ENCODE measurements around the gene KRTAP5-2. TPM values are rescaled to one million over a fixed set of nuclear protein-coding genes. Genes with fewer than 3 reads are reported as not detected.
"Not testable (repeated sequence)": the region's sequence is repeated elsewhere in the genome, so short reads cannot be mapped to it uniquely, and the experiment has no call there.

The KRTAP5-2 gene
- total and polyA plus RNA-seq, 11 donors: not detected

- no peaks in the 10 kb centered on the region for H3K36me3 ChIP-seq
- intact Hi-C loops (cut with DNase I): no loop called here
- ATAC-seq (no peak), DNase-seq (no peak)
- H3K9me3 ChIP-seq: no peaks in the 10 kb centered on the region
- H3K4me1 ChIP-seq: peaks cover 0 to 7% (median 0%) of the 10 kb centered on the region in 12 donors
- no peak overlapping the region for H3K4me3 ChIP-seq
- no peak for TF ChIP-seq POLR2A (IDR thresholded peaks at IDR 0.05)
- TF ChIP-seq, protein P1, sequence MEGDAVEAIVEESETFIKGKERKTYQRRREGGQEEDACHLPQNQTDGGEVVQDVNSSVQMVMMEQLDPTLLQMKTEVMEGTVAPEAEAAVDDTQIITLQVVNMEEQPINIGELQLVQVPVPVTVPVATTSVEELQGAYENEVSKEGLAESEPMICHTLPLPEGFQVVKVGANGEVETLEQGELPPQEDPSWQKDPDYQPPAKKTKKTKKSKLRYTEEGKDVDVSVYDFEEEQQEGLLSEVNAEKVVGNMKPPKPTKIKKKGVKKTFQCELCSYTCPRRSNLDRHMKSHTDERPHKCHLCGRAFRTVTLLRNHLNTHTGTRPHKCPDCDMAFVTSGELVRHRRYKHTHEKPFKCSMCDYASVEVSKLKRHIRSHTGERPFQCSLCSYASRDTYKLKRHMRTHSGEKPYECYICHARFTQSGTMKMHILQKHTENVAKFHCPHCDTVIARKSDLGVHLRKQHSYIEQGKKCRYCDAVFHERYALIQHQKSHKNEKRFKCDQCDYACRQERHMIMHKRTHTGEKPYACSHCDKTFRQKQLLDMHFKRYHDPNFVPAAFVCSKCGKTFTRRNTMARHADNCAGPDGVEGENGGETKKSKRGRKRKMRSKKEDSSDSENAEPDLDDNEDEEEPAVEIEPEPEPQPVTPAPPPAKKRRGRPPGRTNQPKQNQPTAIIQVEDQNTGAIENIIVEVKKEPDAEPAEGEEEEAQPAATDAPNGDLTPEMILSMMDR (IDR thresholded peaks at IDR 0.05): no peak
- H3K27me3 ChIP-seq: no peaks in the 10 kb centered on the region
- H3K27ac ChIP-seq: no peak overlapping the region
- WGBS, 4 donors: 82 to 93% (median 90%) methylated on average over 2 of the region's 2 CpGs
Observed at GRCh38 chr11:1586699-1587098, 11.4 kb downstream of the KRTAP5-2 start.

DNA sequence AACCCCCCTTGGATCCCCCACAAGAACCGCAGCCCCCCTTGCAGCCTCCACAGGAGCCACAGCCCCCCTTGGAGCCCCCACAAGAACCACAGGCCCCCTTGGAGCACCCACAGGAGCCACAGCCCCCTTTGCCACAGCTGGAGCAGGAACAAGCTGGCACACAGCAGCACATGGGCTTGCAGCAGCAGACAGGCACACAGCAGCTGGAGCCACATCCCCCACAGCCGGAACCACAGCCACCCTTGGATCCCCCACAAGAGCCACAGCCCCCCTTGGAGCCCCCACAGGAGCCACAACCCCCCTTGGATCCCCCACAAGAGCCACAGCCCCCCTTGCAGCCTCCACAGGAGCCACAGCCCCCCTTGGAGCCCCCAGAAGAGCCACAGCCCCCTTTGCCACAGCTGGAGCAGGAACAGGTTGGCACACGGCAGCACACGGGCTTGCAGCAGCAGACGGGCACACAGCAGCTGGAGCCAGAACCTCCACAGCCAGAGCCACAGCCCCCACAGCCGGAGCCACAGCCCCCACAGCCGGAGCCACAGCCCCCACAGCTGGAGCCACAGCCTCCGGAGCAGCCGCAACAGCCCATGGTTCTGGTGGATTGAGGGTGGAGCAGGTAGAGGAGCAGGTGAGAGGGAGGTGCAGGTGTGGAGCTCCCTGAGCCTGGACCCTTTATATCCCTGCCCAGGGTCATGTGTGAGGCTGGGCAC lies 13.3 kb downstream of the KRTAP5-2 start, which contains the start of gene KRTAP5-1:
TSS of gene KRTAP5-1 (minus strand) at position 623 of the 710 bp plus-strand sequence. CDS start at position 589, 34 bp downstream.
- DNase-seq, H3K36me3 ChIP-seq, H3K27ac ChIP-seq, H3K4me3 ChIP-seq, H3K27me3 ChIP-seq, ATAC-seq, H3K9me3 ChIP-seq, H3K4me1 ChIP-seq: not testable (repeated sequence)
- intact Hi-C loops (cut with DNase I): loop anchor here in 1 of 10 donors (5.0 kb wide), 1 partner anchor 518 kb away; no protein-coding TSS in a partner anchor
- 83 to 95% (median 88%) methylated on average over 7 to 9 of the region's 9 CpGs for WGBS, 4 donors

DNA sequence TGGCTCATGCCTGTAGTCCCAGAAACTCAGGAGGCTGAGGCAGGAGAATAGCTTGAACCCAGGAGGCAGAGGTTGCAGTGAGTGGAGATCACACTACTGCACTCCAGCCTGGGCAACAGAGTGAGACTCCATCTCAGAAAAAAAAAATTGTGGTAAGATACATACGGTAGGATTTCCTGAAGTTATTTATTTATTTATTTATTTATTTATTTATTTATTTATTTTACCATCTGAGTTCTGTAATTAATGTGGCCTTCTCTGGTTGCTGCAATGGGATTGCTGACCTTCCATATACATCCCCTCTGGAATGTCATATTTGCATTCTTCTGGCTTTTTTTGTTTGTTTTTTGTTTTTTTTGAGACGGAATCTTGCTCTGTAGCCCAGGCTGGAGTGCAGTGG lies 15.2 kb downstream of the KRTAP5-2 start:
- intact Hi-C loops (cut with DNase I): loop anchor here in 1 of 10 donors (5.0 kb wide), 1 partner anchor 516 kb away; no protein-coding TSS in a partner anchor
- not testable (repeated sequence) for ATAC-seq, H3K27me3 ChIP-seq, H3K27ac ChIP-seq, DNase-seq, H3K4me3 ChIP-seq, H3K4me1 ChIP-seq, H3K36me3 ChIP-seq
- 73 to 85% (median 82%) methylated on average over 2 of the region's 2 CpGs for WGBS, 4 donors
- H3K9me3 ChIP-seq: peaks cover 0 to 12% (median 0%) of the 10 kb centered on the region in 12 donors

DNA sequence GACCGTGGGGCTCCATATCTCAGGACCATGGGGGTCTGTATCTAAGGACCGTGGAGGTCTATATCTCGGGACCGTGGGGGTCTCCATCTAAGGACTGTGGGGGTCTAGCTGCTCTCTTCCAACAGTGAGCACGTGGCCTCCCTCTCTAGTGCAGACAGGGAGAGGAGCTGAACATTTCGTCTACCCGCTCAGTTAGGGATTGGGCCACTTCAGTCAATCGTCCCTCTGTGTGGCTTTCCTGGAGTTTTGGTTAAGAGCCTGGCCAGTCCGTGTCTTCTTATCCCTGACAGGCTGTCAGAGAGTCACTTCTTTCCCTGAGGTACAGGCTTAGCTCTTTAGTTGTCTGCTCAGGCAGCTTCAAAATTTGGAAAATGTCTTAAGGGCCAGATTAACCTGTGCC lies 16.1 kb downstream of the KRTAP5-2 start:
- Histone ChIP-seq H3K4me3 (no peak overlapping the region), H3K27ac (no peak overlapping the region), H3K4me1 (no peaks in the 10 kb centered on the region), H3K9me3 (peaks cover 0 to 14% (median 0%) of the 10 kb centered on the region in 12 donors), H3K36me3 (no peaks in the 10 kb centered on the region), H3K27me3 (no peaks in the 10 kb centered on the region)
- WGBS, 4 donors: 89 to 92% (median 90%) methylated on average over 9 of the region's 9 CpGs
- DNase-seq: no peak
- intact Hi-C loops (cut with DNase I): loop anchor here in 1 of 10 donors (5.0 kb wide), 1 partner anchor 515 kb away; no protein-coding TSS in a partner anchor
- ATAC-seq: no peak
- TF ChIP-seq POLR2A (IDR thresholded peaks at IDR 0.05): no peak
- TF ChIP-seq, protein P1 (IDR thresholded peaks at IDR 0.05): no peak

GRCh38 chr11:1576825-1577224 lies 21.3 kb downstream of the KRTAP5-2 start:
- H3K4me3 ChIP-seq: no peak overlapping the region
- intact Hi-C loops (cut with DNase I): loop anchor here in 5 of 10 donors (5.0 to 10.0 kb wide), 4 partner anchors 50 to 375 kb away; partner anchors contain the start of gene KRTAP5-5 (in 1 of the 5)
- WGBS, 4 donors: 79 to 87% (median 81%) methylated on average over 6 of the region's 6 CpGs
- DNase-seq (no peak), ATAC-seq (no peak)
- H3K27me3 ChIP-seq: peaks cover 0 to 20% (median 0%) of the 10 kb centered on the region in 9 donors
- peaks cover 2 to 26% (median 16%) of the 10 kb centered on the region in 12 donors for H3K4me1 ChIP-seq
- no peak overlapping the region for H3K27ac ChIP-seq
- H3K36me3 ChIP-seq: no peaks in the 10 kb centered on the region
- TF ChIP-seq, protein P1 (IDR thresholded peaks at IDR 0.05): no peak
- no peak for TF ChIP-seq POLR2A (IDR thresholded peaks at IDR 0.05)
- peaks cover 0 to 14% (median 0%) of the 10 kb centered on the region in 12 donors for H3K9me3 ChIP-seq

DNA sequence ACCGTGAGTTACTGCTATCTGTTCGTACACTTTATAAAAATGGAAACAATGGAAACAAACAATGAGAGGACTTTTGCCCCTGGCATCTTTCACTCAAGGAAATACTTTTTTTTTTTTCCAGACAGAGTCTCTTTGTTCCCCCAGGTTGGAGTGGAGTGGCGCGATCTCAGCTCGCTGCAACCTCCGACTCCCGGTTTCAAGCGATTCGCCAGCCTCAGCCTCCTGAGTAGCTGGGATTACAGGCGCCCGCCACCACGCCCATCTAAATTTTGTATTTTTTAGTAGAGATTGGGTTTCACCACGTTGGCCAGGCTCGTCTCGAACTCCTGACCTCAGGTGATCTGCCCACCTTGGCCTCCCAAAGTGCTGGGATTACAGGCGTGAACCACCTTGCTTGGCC lies 22.3 kb downstream of the KRTAP5-2 start:
- WGBS, 4 donors: 93 to 94% (median 93%) methylated on average over 16 of the region's 16 CpGs
- H3K4me3 ChIP-seq: not testable (repeated sequence)

More for the DNA sequence above, 22.3 kb downstream of the KRTAP5-2 start:
- not testable (repeated sequence) for H3K27ac ChIP-seq, DNase-seq, H3K36me3 ChIP-seq, ATAC-seq
- peaks cover 0 to 25% (median 0%) of the 10 kb centered on the region in 9 donors for H3K27me3 ChIP-seq
- intact Hi-C loops (cut with DNase I): loop anchor here in 7 of 10 donors (2.0 to 10.0 kb wide), 7 partner anchors 29 to 373 kb away; partner anchors contain the start of gene KRTAP5-5 (in 1 of the 7)
- H3K9me3 ChIP-seq: peaks cover 0 to 14% (median 0%) of the 10 kb centered on the region in 12 donors
- peaks cover 2 to 32% (median 21%) of the 10 kb centered on the region in 12 donors for H3K4me1 ChIP-seq

Data from heart left ventricle (tissue), 16 donors.